Transverse colon (tissue), 4 donors: Measurements from ENCODE around the gene MAPKAP1.

ENCODE experiments used
- EP300 ChIP-seq: sonication (generic); formaldehyde crosslinking; IDR thresholded peaks from one replicate; pipeline ENCODE4 v1.6.1; 2017; ENCODE audit warnings: antibody characterized with exemption, low read depth
- POLR2A ChIP-seq: fragments of 450-650 bp; IDR thresholded peaks from one replicate; pipeline ENCODE4 v1.6.1; 2016; ENCODE audit warnings: antibody characterized with exemption, mild to moderate bottlenecking, moderate library complexity
- POLR2AphosphoS5 ChIP-seq, 3 donors: sonication (generic); formaldehyde crosslinking; IDR thresholded peaks; one replicate each; pipeline ENCODE4 v1.6.1; 2016; ENCODE audit warnings: antibody characterized with exemption in 3 of 3
- TF ChIP-seq, protein P1 (sequence below), 5 experiments: fragments of 200-600 bp in 3 of 5; fragments of 450-650 bp in 2 of 5; sonication (generic) in 3 of 5; IDR thresholded peaks; 1 replicate in 2 of 5; 2 replicates in 3 of 5; pipeline ENCODE4 v1.5.1; 2016 to 2017; ENCODE audit warnings: antibody characterized with exemption in 5 of 5, inconsistent platforms in 3 of 5, mild to moderate bottlenecking in 2 of 5, moderate library complexity in 1 of 5

DNA sequence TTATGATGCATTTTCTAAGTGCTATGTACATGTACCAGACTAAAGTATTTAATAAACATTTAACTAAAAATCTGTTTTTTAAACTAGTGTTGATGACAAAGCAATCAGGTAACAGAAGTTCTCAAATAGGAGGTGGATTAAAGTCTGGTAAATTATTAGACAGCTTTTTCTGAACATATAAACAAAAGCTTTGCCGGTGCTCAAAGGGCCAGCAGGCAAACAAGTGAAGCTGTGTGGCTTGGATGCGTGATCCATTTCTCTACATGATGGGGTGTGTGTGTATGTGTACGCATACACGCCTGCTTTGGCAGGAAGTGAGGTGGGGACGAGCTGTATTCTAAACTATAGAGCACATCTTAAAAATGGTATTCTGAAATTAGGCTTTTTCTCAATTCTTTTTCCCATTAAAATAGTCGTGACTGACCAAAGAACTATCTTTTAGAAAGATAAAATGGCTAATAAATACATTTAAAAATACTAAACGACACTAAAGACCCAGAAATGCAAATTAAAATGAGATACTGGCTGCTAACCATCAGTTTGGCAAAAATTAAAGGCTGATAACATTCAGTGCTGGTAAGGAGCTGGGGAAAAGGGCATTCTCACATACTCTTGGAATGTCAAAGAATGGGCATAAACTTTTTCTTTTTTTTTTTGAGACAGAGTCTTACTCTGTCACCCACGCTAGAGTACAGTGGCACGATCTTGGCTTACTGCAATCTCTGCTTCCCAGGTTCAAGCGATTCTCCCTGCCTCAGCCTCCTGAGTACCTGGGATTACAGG is 174.0 kb downstream of the MAPKAP1 start:
- TF ChIP-seq, protein P1, sequence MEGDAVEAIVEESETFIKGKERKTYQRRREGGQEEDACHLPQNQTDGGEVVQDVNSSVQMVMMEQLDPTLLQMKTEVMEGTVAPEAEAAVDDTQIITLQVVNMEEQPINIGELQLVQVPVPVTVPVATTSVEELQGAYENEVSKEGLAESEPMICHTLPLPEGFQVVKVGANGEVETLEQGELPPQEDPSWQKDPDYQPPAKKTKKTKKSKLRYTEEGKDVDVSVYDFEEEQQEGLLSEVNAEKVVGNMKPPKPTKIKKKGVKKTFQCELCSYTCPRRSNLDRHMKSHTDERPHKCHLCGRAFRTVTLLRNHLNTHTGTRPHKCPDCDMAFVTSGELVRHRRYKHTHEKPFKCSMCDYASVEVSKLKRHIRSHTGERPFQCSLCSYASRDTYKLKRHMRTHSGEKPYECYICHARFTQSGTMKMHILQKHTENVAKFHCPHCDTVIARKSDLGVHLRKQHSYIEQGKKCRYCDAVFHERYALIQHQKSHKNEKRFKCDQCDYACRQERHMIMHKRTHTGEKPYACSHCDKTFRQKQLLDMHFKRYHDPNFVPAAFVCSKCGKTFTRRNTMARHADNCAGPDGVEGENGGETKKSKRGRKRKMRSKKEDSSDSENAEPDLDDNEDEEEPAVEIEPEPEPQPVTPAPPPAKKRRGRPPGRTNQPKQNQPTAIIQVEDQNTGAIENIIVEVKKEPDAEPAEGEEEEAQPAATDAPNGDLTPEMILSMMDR (IDR thresholded peaks at IDR 0.05) = no peak
- TF ChIP-seq EP300 (no peak), POLR2A (no peak), POLR2AphosphoS5 (IDR thresholded peaks at IDR 0.05) (no peak)
